Measurements from ENCODE around the gene CHP1. TPM values are rescaled to one million over a fixed set of nuclear protein-coding genes. Genes with fewer than 3 reads are reported as not detected.

The CHP1 gene
- total and polyA plus RNA-seq, 2 of the 8 experiments (the other 6 are each of a cell fraction or from before 2014, with no cell fraction given), result 45.2 to 89.0 TPM

DNA sequence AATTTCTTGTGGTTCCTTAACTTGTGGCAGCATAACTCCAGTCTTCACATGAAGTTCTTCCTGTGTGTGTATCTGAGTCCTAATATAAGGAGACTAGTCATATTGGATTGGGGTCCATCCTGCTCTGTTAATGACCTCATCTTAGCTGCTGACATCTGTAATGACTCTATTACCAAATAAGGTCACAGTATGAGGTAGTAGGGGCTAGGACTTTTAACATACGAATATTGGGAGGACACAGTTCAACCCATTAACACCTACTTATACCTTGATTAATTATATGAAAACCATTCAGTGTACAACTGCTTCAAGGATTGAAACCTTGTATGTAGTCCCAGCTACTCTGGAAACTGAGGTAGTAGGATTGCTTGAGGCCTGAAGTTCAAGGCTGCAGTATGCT, 57.4 kb downstream of the CHP1 start:
- no peak overlapping the region for H3K27ac ChIP-seq (ENCODE audit: low read depth, low read length)
- DNase-seq (ENCODE audit: low read depth in 1 of 2, low spot score in 2 of 2) (no peak), FAIRE-seq (no peak)
- peaks cover 11 to 57% of the 10 kb centered on the region in 2 experiments for H3K79me2 ChIP-seq (ENCODE audit: control insufficient read depth in 1 of 2, insufficient read depth in 2 of 2, low read length in 2 of 2)
- no peak overlapping the region for H3K4me2 ChIP-seq (ENCODE audit: insufficient read depth in 1 of 2, low read depth in 2 of 2, low read length in 2 of 2)
- no peaks in the 10 kb centered on the region; a peak in 2 of 7 replicates for H3K4me1 ChIP-seq (replicated peaks in 1 of 4; ENCODE audit: control insufficient read depth in 3 of 4, insufficient read depth in 4 of 4, low read length in 3 of 4)
- CTCF ChIA-PET (ENCODE audit: partially characterized antibody), result interaction anchor here (1.1 to 1.4 kb wide), 2 partner anchors 12 to 41 kb away, joined by 3 read pairs; no protein-coding TSS in a partner anchor
- H3K79me1 ChIP-seq (ENCODE audit: low read depth, low read length), result peaks cover 3% of the 10 kb centered on the region; the same call in 1 of the 2 replicates
- H4K20me1 ChIP-seq (replicated peaks in 1 of 2; ENCODE audit: control insufficient read depth in 1 of 2, insufficient read depth in 2 of 2, low read length in 2 of 2), result peaks cover 5 to 10% of the 10 kb centered on the region in 2 experiments
- no peak overlapping the region for H3K4me3 ChIP-seq (ENCODE audit: extremely low read depth in 1 of 4, insufficient read depth in 2 of 4, low read depth in 3 of 4, low read length in 4 of 4)
- H3K9me3 ChIP-seq (ENCODE audit: insufficient read depth in 2 of 2, low read depth in 1 of 2, low read length in 1 of 2), result no peaks in the 10 kb centered on the region
- H2BK5ac ChIP-seq (ENCODE audit: low read depth, low read length), result no peak overlapping the region
- H2AK5ac ChIP-seq (ENCODE audit: low read depth, low read length), result no peak overlapping the region
- H3K23me2 ChIP-seq (ENCODE audit: low read depth, low read length), result 0 out of 2 replicates have a peak, but pooled peaks cover 3% of the 10 kb centered on the region
- H3K56ac ChIP-seq (replicated peaks; ENCODE audit: insufficient read length, low read depth, low read length), result no peak overlapping the region
- no peak overlapping the region for H4K91ac ChIP-seq (replicated peaks; ENCODE audit: insufficient read length, low read length)
- no peak overlapping the region for H3K14ac ChIP-seq (ENCODE audit: insufficient read length)
- no peak overlapping the region for H2BK12ac ChIP-seq (ENCODE audit: low read depth, low read length)
- POLR2A ChIA-PET (ENCODE audit: partially characterized antibody), result interaction anchor here (0.6 to 4.0 kb wide), 7 partner anchors 9 to 350 kb away, joined by 3 to 18 read pairs (median 4); partner anchors contain the start of genes NUSAP1 and OIP5
- H2BK20ac ChIP-seq (ENCODE audit: low read length), result no peak overlapping the region
- no peak overlapping the region for H2BK15ac ChIP-seq (ENCODE audit: low read length)
- H4K8ac ChIP-seq (ENCODE audit: extremely low read depth, insufficient read depth, low read length), result no peak overlapping the region
- no peak overlapping the region for H3K18ac ChIP-seq (ENCODE audit: extremely low read depth, low read length)
- no peak overlapping the region for H4K5ac ChIP-seq (ENCODE audit: insufficient read length, low read depth, low read length)
- H3K9ac ChIP-seq (replicated peaks in 1 of 4; ENCODE audit: extremely low read depth in 1 of 4, low read depth in 3 of 4, low read length in 3 of 4), result no peak overlapping the region
- no peaks in the 10 kb centered on the region for H3K27me3 ChIP-seq (replicated peaks in 1 of 4; ENCODE audit: control insufficient read depth in 3 of 4, extremely low read depth in 1 of 4, insufficient read depth in 3 of 4, low read length in 3 of 4)
- H3K4ac ChIP-seq (replicated peaks; ENCODE audit: insufficient read length, low read depth, low read length), result no peak overlapping the region
- WGBS, 2 experiments (ENCODE audit: extremely low coverage in 1 of 2, insufficient coverage in 1 of 2, insufficient read length in 1 of 2, insufficient replicate concordance in 2 of 2, low coverage in 1 of 2, low lambda C conversion rate in 2 of 2, missing lambda C conversion rate in 1 of 2), result 84% methylated on average over 1 of the region's 1 CpG; no CpG with 5 or more reads in 1 of the 2 experiments
- H2BK120ac ChIP-seq (replicated peaks; ENCODE audit: low read depth, low read length), result no peak overlapping the region
- H2AFZ ChIP-seq (ENCODE audit: low read length), result no peak overlapping the region
- no peak overlapping the region for H3K23ac ChIP-seq (ENCODE audit: insufficient read length)
- peaks cover 16 to 62% (median 43%) of the 10 kb centered on the region in 4 experiments for H3K36me3 ChIP-seq (ENCODE audit: control insufficient read depth in 2 of 4, insufficient read depth in 4 of 4, low read length in 3 of 4)
- TF ChIP-seq HDAC2 (IDR thresholded peaks at IDR 0.05; ENCODE audit: borderline replicate concordance in 1 of 2, low read depth in 2 of 2, low read length in 2 of 2) (no peak), JUND (IDR thresholded peaks at IDR 0.05; ENCODE audit: low read length) (no peak), SRF (IDR thresholded peaks at IDR 0.05; ENCODE audit: low read depth, low read length) (peak; percentile 16; the same call in 1 of the 2 replicates), SP1 (IDR thresholded peaks at IDR 0.05; ENCODE audit: low read depth, low read length) (no peak), ZNF274 (IDR thresholded peaks at IDR 0.05; ENCODE audit: borderline replicate concordance, extremely low read depth, low read length) (no peak), POLR2A (IDR thresholded peaks at IDR 0.05; ENCODE audit: control extremely low read depth in 1 of 2, low read depth in 2 of 2, low read length in 2 of 2) (peak in 1 of 2 experiments; percentile 14; a peak in 2 of 3 replicates)
- TF ChIP-seq, protein P1, sequence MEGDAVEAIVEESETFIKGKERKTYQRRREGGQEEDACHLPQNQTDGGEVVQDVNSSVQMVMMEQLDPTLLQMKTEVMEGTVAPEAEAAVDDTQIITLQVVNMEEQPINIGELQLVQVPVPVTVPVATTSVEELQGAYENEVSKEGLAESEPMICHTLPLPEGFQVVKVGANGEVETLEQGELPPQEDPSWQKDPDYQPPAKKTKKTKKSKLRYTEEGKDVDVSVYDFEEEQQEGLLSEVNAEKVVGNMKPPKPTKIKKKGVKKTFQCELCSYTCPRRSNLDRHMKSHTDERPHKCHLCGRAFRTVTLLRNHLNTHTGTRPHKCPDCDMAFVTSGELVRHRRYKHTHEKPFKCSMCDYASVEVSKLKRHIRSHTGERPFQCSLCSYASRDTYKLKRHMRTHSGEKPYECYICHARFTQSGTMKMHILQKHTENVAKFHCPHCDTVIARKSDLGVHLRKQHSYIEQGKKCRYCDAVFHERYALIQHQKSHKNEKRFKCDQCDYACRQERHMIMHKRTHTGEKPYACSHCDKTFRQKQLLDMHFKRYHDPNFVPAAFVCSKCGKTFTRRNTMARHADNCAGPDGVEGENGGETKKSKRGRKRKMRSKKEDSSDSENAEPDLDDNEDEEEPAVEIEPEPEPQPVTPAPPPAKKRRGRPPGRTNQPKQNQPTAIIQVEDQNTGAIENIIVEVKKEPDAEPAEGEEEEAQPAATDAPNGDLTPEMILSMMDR (IDR thresholded peaks at IDR 0.05; ENCODE audit: control extremely low read depth in 1 of 3, insufficient read depth in 1 of 3, low read depth in 1 of 3, low read length in 3 of 3), result no peak
